Activated naive CD4-positive, alpha-beta T cell treated with anti-CD3 and anti-CD28 coated beads, Interleukin-2, amount 50 U/mL, for 72 hours (primary cell): Measurements from ENCODE around the gene SLC9A7. TPM values are rescaled to one million over a fixed set of nuclear protein-coding genes. Genes with fewer than 3 reads are reported as not detected.

Source experiments
- ATAC-seq, 2 donors: fragments of 150-1000 bp; cut with Tn5 transposase; 2 replicates each; pipeline ENCODE4 v1.10.0; 2021; ENCODE audit warnings: mild to moderate bottlenecking in 2 of 2, moderate library complexity in 2 of 2
- DNase-seq, 2 donors: peaks; one replicate each; pipeline ENCODE4 v3.0.0; 2021 to 2022; ENCODE audit warnings: low spot score in 2 of 2
- H3K27ac Mint-ChIP-seq, 2 donors: one replicate each; pipeline ENCODE4 v1.8.0; 2022; ENCODE audit warnings: mild to moderate bottlenecking in 2 of 2, mixed read lengths in 2 of 2
- H3K36me3 Mint-ChIP-seq, 2 donors: one replicate each; pipeline ENCODE4 v1.8.0; 2022; ENCODE audit warnings: mixed read lengths in 2 of 2
- H3K9me3 Mint-ChIP-seq, 2 donors: one replicate each; pipeline ENCODE4 v1.8.0; 2022; ENCODE audit warnings: mixed read lengths in 2 of 2
- total RNA-seq, 2 donors: library from RNA; stranded (reverse); gene quantifications; one replicate each; pipeline ENCODE4 v1.2.3, GENCODE V29; 2022

The SLC9A7 gene
- total RNA-seq, 2 donors from 2014 or later = 13.5 to 15.1 TPM

- H3K9me3 Mint-ChIP-seq = no peaks in the 10 kb centered on the region
- ATAC-seq (no peak), DNase-seq (no peak)
- peaks cover 19 to 31% of the 10 kb centered on the region in 2 donors for H3K36me3 Mint-ChIP-seq
- no peak overlapping the region for H3K27ac Mint-ChIP-seq
Observed at GRCh38 chrX:46617906-46618305, 141.0 kb downstream of the SLC9A7 start.

GRCh38 chrX:46611658-46612362 lies 147.1 kb downstream of the SLC9A7 start:
- DNase-seq (peak in 1 of 2 donors; percentile 3), ATAC-seq (peak; percentile 77 to 91)
- Mint-ChIP-seq H3K27ac (no peak overlapping the region), H3K36me3 (peaks cover 8% of the 10 kb centered on the region in 2 donors), H3K9me3 (no peaks in the 10 kb centered on the region)

- H3K36me3 Mint-ChIP-seq = peaks cover 4 to 8% of the 10 kb centered on the region in 2 donors
- H3K27ac Mint-ChIP-seq = no peak overlapping the region
Observed at GRCh38 chrX:46610070-46610658, 148.8 kb downstream of the SLC9A7 start.

GRCh38 chrX:46607916-46608315 lies 151.0 kb downstream of the SLC9A7 start:
- no peak for ATAC-seq
- H3K9me3 Mint-ChIP-seq = no peaks in the 10 kb centered on the region
- DNase-seq = no peak
- H3K36me3 Mint-ChIP-seq = peaks cover 0 to 4% of the 10 kb centered on the region in 2 donors
- H3K27ac Mint-ChIP-seq = no peak overlapping the region

More at GRCh38 chrX:46610070-46610658, 148.8 kb downstream of the SLC9A7 start:
- no peaks in the 10 kb centered on the region for H3K9me3 Mint-ChIP-seq
- ATAC-seq (peak in 1 of 2 donors; percentile 58), DNase-seq (no peak)

GRCh38 chrX:46602468-46603102 lies 156.3 kb downstream of the SLC9A7 start:
- DNase-seq (no peak), ATAC-seq (no peak)
- Mint-ChIP-seq H3K9me3 (no peaks in the 10 kb centered on the region), H3K27ac (no peak overlapping the region), H3K36me3 (peaks cover 0 to 4% of the 10 kb centered on the region in 2 donors)

GRCh38 chrX:46601283-46601682 lies 157.6 kb downstream of the SLC9A7 start:
- ATAC-seq = no peak

GRCh38 chrX:46599051-46599560 lies 159.8 kb downstream of the SLC9A7 start:
- no peak for DNase-seq
- H3K36me3 Mint-ChIP-seq = no peaks in the 10 kb centered on the region

More at GRCh38 chrX:46601283-46601682, 157.6 kb downstream of the SLC9A7 start:
- no peak overlapping the region for H3K27ac Mint-ChIP-seq
- no peak for DNase-seq
- no peaks in the 10 kb centered on the region for H3K36me3 Mint-ChIP-seq
- no peaks in the 10 kb centered on the region for H3K9me3 Mint-ChIP-seq

GRCh38 chrX:46597771-46598170 lies 161.1 kb downstream of the SLC9A7 start:
- H3K9me3 Mint-ChIP-seq = no peaks in the 10 kb centered on the region
- ATAC-seq = no peak
- no peak overlapping the region for H3K27ac Mint-ChIP-seq
- DNase-seq = no peak
- H3K36me3 Mint-ChIP-seq = no peaks in the 10 kb centered on the region

More at GRCh38 chrX:46599051-46599560, 159.8 kb downstream of the SLC9A7 start:
- Mint-ChIP-seq H3K27ac (no peak overlapping the region), H3K9me3 (no peaks in the 10 kb centered on the region)
- ATAC-seq = no peak

GRCh38 chrX:46597208-46597607 lies 161.7 kb downstream of the SLC9A7 start:
- DNase-seq = no peak
- ATAC-seq = no peak
- Mint-ChIP-seq H3K27ac (no peak overlapping the region), H3K36me3 (no peaks in the 10 kb centered on the region), H3K9me3 (no peaks in the 10 kb centered on the region)

GRCh38 chrX:46595084-46595483 lies 163.8 kb downstream of the SLC9A7 start:
- no peak for DNase-seq
- Mint-ChIP-seq H3K27ac (no peak overlapping the region), H3K9me3 (no peaks in the 10 kb centered on the region), H3K36me3 (no peaks in the 10 kb centered on the region)
- ATAC-seq = no peak

GRCh38 chrX:46589977-46590723 lies 168.8 kb downstream of the SLC9A7 start:
- DNase-seq = no peak
- Mint-ChIP-seq H3K9me3 (no peaks in the 10 kb centered on the region), H3K27ac (no peak overlapping the region), H3K36me3 (no peaks in the 10 kb centered on the region)
- ATAC-seq = no peak

- DNase-seq = peak in 1 of 2 donors; percentile 38
- no peaks in the 10 kb centered on the region for H3K9me3 Mint-ChIP-seq
- peak; percentile 29 to 46 for ATAC-seq
- H3K36me3 Mint-ChIP-seq = no peaks in the 10 kb centered on the region
- peak overlapping the region; percentile 68 to 81 for H3K27ac Mint-ChIP-seq
Observed at GRCh38 chrX:46588263-46588662, 170.7 kb downstream of the SLC9A7 start.

GRCh38 chrX:46587753-46588171 lies 171.2 kb downstream of the SLC9A7 start:
- Mint-ChIP-seq H3K9me3 (no peaks in the 10 kb centered on the region), H3K27ac (peak overlapping the region in 1 of 2 donors; percentile 68), H3K36me3 (no peaks in the 10 kb centered on the region)
- peak; percentile 21 to 62 for ATAC-seq
- no peak for DNase-seq

GRCh38 chrX:46587158-46587557 lies 171.8 kb downstream of the SLC9A7 start:
- H3K9me3 Mint-ChIP-seq = no peaks in the 10 kb centered on the region
- H3K36me3 Mint-ChIP-seq = no peaks in the 10 kb centered on the region
- DNase-seq = no peak
- peak; percentile 75 to 87 for ATAC-seq
- peak overlapping the region in 1 of 2 donors; percentile 74 for H3K27ac Mint-ChIP-seq

- ATAC-seq (no peak), DNase-seq (no peak)
- Mint-ChIP-seq H3K36me3 (no peaks in the 10 kb centered on the region), H3K9me3 (no peaks in the 10 kb centered on the region), H3K27ac (no peak overlapping the region)
Observed at GRCh38 chrX:46584736-46585135, 174.2 kb downstream of the SLC9A7 start.

GRCh38 chrX:46582966-46583365 lies 176.0 kb downstream of the SLC9A7 start:
- H3K9me3 Mint-ChIP-seq = no peaks in the 10 kb centered on the region
- no peak for ATAC-seq
- H3K27ac Mint-ChIP-seq = no peak overlapping the region

More at GRCh38 chrX:46582966-46583365, 176.0 kb downstream of the SLC9A7 start:
- no peak for DNase-seq
- H3K36me3 Mint-ChIP-seq = no peaks in the 10 kb centered on the region
